Panc1 (cell line): ENCODE results near the gene FBLN2.

Experiments
- POLR2AphosphoS5 ChIP-seq: IDR thresholded peaks from 2 replicates; pipeline ENCODE4 v1.6.1; 2012; ENCODE audit warnings: mild to moderate bottlenecking, low read depth, low read length, moderate library complexity
- TCF7L2 ChIP-seq: IDR thresholded peaks from 2 replicates; pipeline ENCODE4 v1.6.1; 2011; ENCODE audit warnings: mild to moderate bottlenecking, low read depth, low read length, inconsistent platforms
- TF ChIP-seq, protein P1 (sequence below): fragments of 450-650 bp; IDR thresholded peaks from 2 replicates; pipeline ENCODE4 v1.5.1; 2017; ENCODE audit warnings: mild to moderate bottlenecking
- TF ChIP-seq, protein P2 (sequence below), 2 experiments: IDR thresholded peaks; 2 replicates each; pipeline ENCODE4 v1.6.1; 2011 to 2012; ENCODE audit warnings: low read depth in 2 of 2, control low read depth in 1 of 2, low read length in 1 of 2, mild to moderate bottlenecking in 1 of 2, moderate library complexity in 1 of 2; ENCODE audit not compliant: insufficient read depth in 1 of 2

DNA sequence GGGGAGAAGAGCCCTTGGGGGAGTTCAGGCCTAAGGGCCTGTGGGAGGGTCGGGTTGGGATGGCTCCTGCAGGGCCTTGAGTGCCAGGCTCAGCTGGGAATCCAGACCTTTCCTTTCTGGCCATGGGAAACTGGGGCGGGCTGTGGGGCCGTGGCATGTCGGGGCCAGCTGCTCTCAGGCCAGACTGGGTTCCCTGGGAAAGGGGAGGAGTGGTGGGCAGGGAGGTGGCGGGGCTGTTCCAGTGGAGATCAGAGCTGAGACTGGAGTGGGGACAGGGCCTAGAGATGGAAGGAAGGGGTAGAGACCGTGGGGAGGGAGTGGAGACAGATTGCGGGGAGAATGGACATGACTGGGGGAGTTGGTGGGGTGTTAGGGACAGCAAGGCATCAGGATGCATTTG, 20.3 kb downstream of the FBLN2 start:
- TF ChIP-seq, protein P1, sequence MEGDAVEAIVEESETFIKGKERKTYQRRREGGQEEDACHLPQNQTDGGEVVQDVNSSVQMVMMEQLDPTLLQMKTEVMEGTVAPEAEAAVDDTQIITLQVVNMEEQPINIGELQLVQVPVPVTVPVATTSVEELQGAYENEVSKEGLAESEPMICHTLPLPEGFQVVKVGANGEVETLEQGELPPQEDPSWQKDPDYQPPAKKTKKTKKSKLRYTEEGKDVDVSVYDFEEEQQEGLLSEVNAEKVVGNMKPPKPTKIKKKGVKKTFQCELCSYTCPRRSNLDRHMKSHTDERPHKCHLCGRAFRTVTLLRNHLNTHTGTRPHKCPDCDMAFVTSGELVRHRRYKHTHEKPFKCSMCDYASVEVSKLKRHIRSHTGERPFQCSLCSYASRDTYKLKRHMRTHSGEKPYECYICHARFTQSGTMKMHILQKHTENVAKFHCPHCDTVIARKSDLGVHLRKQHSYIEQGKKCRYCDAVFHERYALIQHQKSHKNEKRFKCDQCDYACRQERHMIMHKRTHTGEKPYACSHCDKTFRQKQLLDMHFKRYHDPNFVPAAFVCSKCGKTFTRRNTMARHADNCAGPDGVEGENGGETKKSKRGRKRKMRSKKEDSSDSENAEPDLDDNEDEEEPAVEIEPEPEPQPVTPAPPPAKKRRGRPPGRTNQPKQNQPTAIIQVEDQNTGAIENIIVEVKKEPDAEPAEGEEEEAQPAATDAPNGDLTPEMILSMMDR = no peak
- TF ChIP-seq POLR2AphosphoS5 (no peak), TCF7L2 (no peak)
- TF ChIP-seq, protein P2, sequence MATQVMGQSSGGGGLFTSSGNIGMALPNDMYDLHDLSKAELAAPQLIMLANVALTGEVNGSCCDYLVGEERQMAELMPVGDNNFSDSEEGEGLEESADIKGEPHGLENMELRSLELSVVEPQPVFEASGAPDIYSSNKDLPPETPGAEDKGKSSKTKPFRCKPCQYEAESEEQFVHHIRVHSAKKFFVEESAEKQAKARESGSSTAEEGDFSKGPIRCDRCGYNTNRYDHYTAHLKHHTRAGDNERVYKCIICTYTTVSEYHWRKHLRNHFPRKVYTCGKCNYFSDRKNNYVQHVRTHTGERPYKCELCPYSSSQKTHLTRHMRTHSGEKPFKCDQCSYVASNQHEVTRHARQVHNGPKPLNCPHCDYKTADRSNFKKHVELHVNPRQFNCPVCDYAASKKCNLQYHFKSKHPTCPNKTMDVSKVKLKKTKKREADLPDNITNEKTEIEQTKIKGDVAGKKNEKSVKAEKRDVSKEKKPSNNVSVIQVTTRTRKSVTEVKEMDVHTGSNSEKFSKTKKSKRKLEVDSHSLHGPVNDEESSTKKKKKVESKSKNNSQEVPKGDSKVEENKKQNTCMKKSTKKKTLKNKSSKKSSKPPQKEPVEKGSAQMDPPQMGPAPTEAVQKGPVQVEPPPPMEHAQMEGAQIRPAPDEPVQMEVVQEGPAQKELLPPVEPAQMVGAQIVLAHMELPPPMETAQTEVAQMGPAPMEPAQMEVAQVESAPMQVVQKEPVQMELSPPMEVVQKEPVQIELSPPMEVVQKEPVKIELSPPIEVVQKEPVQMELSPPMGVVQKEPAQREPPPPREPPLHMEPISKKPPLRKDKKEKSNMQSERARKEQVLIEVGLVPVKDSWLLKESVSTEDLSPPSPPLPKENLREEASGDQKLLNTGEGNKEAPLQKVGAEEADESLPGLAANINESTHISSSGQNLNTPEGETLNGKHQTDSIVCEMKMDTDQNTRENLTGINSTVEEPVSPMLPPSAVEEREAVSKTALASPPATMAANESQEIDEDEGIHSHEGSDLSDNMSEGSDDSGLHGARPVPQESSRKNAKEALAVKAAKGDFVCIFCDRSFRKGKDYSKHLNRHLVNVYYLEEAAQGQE (IDR thresholded peaks at IDR 0.05; ENCODE audit: insufficient read depth in 1 of 2, low read depth in 2 of 2, low read length in 1 of 2) = no peak
